Measurements from ENCODE around the gene SPG11. TPM values are rescaled to one million over a fixed set of nuclear protein-coding genes. Genes with fewer than 3 reads are reported as not detected.

The SPG11 gene
- total and polyA plus RNA-seq, 2 experiments from 2014 or later: 23.3 to 42.2 TPM

Small RNA genes lying within 50 kb of the gene (small RNA-seq; reads per million reads assigned to genes)
- not detected for gene RF00019 (ENCODE audit: low replicate concordance)

Other genes with a start within 250 kb of the SPG11 start
- gene CTDSPL2, start 236.0 kb downstream of the SPG11 start, total RNA-seq (2014; rRNA removed; shearing (Covaris generic)): 71.7 and 86.2 TPM in 2 replicates
- 42.2 TPM in 2 replicates for gene CTDSPL2, start 236.0 kb downstream of the SPG11 start, polyA plus RNA-seq (2016; fragmentation: Nextera tagmentation; extraction: Ambion mirVana)
- gene EIF3J, start 126.5 kb downstream of the SPG11 start, total RNA-seq (2014; rRNA removed; shearing (Covaris generic)): 58.8 and 62.7 TPM in 2 replicates
- gene EIF3J, start 126.5 kb downstream of the SPG11 start, polyA plus RNA-seq (2016; fragmentation: Nextera tagmentation; extraction: Ambion mirVana): 63.8 and 66.6 TPM in 2 replicates
- 0.35 TPM in 1 of 2 replicates, not detected in the other for gene PATL2, start 47.7 kb upstream of the SPG11 start, total RNA-seq (2014; rRNA removed; shearing (Covaris generic))
- gene PATL2, start 47.7 kb upstream of the SPG11 start, polyA plus RNA-seq (2016; fragmentation: Nextera tagmentation; extraction: Ambion mirVana): 0.10 and 0.19 TPM in 2 replicates
- gene B2M, start 47.9 kb upstream of the SPG11 start, total RNA-seq (2014; rRNA removed; shearing (Covaris generic)): 167 and 183 TPM in 2 replicates
- 180 and 191 TPM in 2 replicates for gene B2M, start 47.9 kb upstream of the SPG11 start, polyA plus RNA-seq (2016; fragmentation: Nextera tagmentation; extraction: Ambion mirVana)
- 7.0 and 8.3 TPM in 2 replicates for gene TRIM69, start 72.9 kb upstream of the SPG11 start, total RNA-seq (2014; rRNA removed; shearing (Covaris generic))
- gene TRIM69, start 72.9 kb upstream of the SPG11 start, polyA plus RNA-seq (2016; fragmentation: Nextera tagmentation; extraction: Ambion mirVana): 3.5 and 4.3 TPM in 2 replicates

Measured in GM23338 (cell line).